LNCAP (cell line): ENCODE measurements around the gene EIF1B.

Experiments used
- CTCF ChIP-seq: fragments of 450-650 bp; IDR thresholded peaks from 2 replicates; pipeline ENCODE4 v1.5.1; 2017; ENCODE audit warnings: mild to moderate bottlenecking

The EIF1B gene

GRCh38 chr3:40281995-40282394, 27.5 kb upstream of the EIF1B start:
- TF ChIP-seq CTCF = no peak

GRCh38 chr3:40287248-40287647, 22.3 kb upstream of the EIF1B start:
- TF ChIP-seq CTCF = no peak

GRCh38 chr3:40290396-40290795, 19.1 kb upstream of the EIF1B start:
- no peak for TF ChIP-seq CTCF

GRCh38 chr3:40291471-40291870, 18.0 kb upstream of the EIF1B start:
- no peak for TF ChIP-seq CTCF

GRCh38 chr3:40292637-40293349, 16.7 kb upstream of the EIF1B start:
- TF ChIP-seq CTCF = no peak

GRCh38 chr3:40294434-40294833, 15.1 kb upstream of the EIF1B start:
- no peak for TF ChIP-seq CTCF

- no peak for TF ChIP-seq CTCF
Observed at GRCh38 chr3:40298075-40298474, 11.4 kb upstream of the EIF1B start.

GRCh38 chr3:40299130-40299720, 10.3 kb upstream of the EIF1B start:
- TF ChIP-seq CTCF = no peak
